ENCODE data around the gene NFYC.
A peak's percentile ranks its signal among the peaks of the same experiment; 100 is the strongest.

NFYC gene

GRCh38 chr1:40708750-40709099, 17.2 kb downstream of the NFYC start:
- peak overlapping the region; percentile 47 for H3K9ac ChIP-seq (ENCODE audit: low read depth, low read length)
- peak overlapping the region; percentile 42 for H3K27ac ChIP-seq (ENCODE audit: low read length)
- peaks cover 10% of the 10 kb centered on the region for H3K36me3 ChIP-seq (ENCODE audit: insufficient read depth, low read length)
- no peaks in the 10 kb centered on the region for H3K27me3 ChIP-seq (ENCODE audit: insufficient read depth, low read length, poor library complexity)
- H3K4me1 ChIP-seq (ENCODE audit: insufficient read depth, low read length), result peaks cover 31% of the 10 kb centered on the region
- H3K4me3 ChIP-seq (ENCODE audit: low read depth in 1 of 2, low read length in 2 of 2), result peak overlapping the region in 1 of 2 experiments; percentile 52; a peak in 3 of 4 replicates
- ATAC-seq (ENCODE audit: insufficient read depth, low read depth) (peak; percentile 70), DNase-seq (no peak)
- H4K20me1 ChIP-seq (ENCODE audit: insufficient read depth, low read length), result peaks cover 32% of the 10 kb centered on the region; the same call in 1 of the 2 replicates
- no peaks in the 10 kb centered on the region for H3K9me3 ChIP-seq (ENCODE audit: insufficient read depth, low read length, severe bottlenecking)
- TF ChIP-seq CTCF (IDR thresholded peaks at IDR 0.05; ENCODE audit: borderline replicate concordance, extremely low read depth, low read length, poor library complexity, severe bottlenecking), result no peak
- TF ChIP-seq EZH2 (IDR thresholded peaks at IDR 0.05; ENCODE audit: borderline replicate concordance, low read depth, low read length, severe bottlenecking), result no peak
- peak overlapping the region; percentile 46; the same call in 1 of the 2 replicates for H2AFZ ChIP-seq (ENCODE audit: low read depth, low read length)
- H3K4me2 ChIP-seq (ENCODE audit: insufficient read depth, low read length), result peak overlapping the region; percentile 57
- H3K79me2 ChIP-seq (ENCODE audit: insufficient read depth, low read length), result peaks cover 97% of the 10 kb centered on the region

- H3K36me3 ChIP-seq (ENCODE audit: insufficient read depth, low read length), result peaks cover 12% of the 10 kb centered on the region
- ATAC-seq (ENCODE audit: insufficient read depth, low read depth) (peak; percentile 98), DNase-seq (peak; percentile 80)
- peak overlapping the region; percentile 2 to 52; a peak in 3 of 4 replicates for H3K4me3 ChIP-seq (ENCODE audit: low read depth in 1 of 2, low read length in 2 of 2)
- H3K79me2 ChIP-seq (ENCODE audit: insufficient read depth, low read length), result peaks cover 97% of the 10 kb centered on the region
- peaks cover 31% of the 10 kb centered on the region; the same call in 1 of the 2 replicates for H4K20me1 ChIP-seq (ENCODE audit: insufficient read depth, low read length)
- H3K27me3 ChIP-seq (ENCODE audit: insufficient read depth, low read length, poor library complexity), result no peaks in the 10 kb centered on the region
- peak overlapping the region; percentile 42 for H3K27ac ChIP-seq (ENCODE audit: low read length)
- TF ChIP-seq EZH2 (IDR thresholded peaks at IDR 0.05; ENCODE audit: borderline replicate concordance, low read depth, low read length, severe bottlenecking) (no peak), CTCF (IDR thresholded peaks at IDR 0.05; ENCODE audit: borderline replicate concordance, extremely low read depth, low read length, poor library complexity, severe bottlenecking) (no peak)
- H3K9ac ChIP-seq (ENCODE audit: low read depth, low read length), result peak overlapping the region; percentile 47
- peak overlapping the region; percentile 57 for H3K4me2 ChIP-seq (ENCODE audit: insufficient read depth, low read length)
- H2AFZ ChIP-seq (ENCODE audit: low read depth, low read length), result peak overlapping the region; percentile 14; the same call in 1 of the 2 replicates
- H3K9me3 ChIP-seq (ENCODE audit: insufficient read depth, low read length, severe bottlenecking), result no peaks in the 10 kb centered on the region
- H3K4me1 ChIP-seq (ENCODE audit: insufficient read depth, low read length), result peaks cover 31% of the 10 kb centered on the region
Measured at GRCh38 chr1:40709100-40709801, 17.7 kb downstream of the NFYC start.

- peaks cover 12% of the 10 kb centered on the region for H3K36me3 ChIP-seq (ENCODE audit: insufficient read depth, low read length)
- peaks cover 95% of the 10 kb centered on the region for H3K79me2 ChIP-seq (ENCODE audit: insufficient read depth, low read length)
- no peaks in the 10 kb centered on the region for H3K27me3 ChIP-seq (ENCODE audit: insufficient read depth, low read length, poor library complexity)
- peak overlapping the region; percentile 57 for H3K4me2 ChIP-seq (ENCODE audit: insufficient read depth, low read length)
- DNase-seq (no peak), ATAC-seq (ENCODE audit: insufficient read depth, low read depth) (no peak)
- peak overlapping the region; percentile 47 for H3K9ac ChIP-seq (ENCODE audit: low read depth, low read length)
- peaks cover 31% of the 10 kb centered on the region for H3K4me1 ChIP-seq (ENCODE audit: insufficient read depth, low read length)
- H3K27ac ChIP-seq (ENCODE audit: low read length), result peak overlapping the region; percentile 42; the same call in 1 of the 2 replicates
- peaks cover 26% of the 10 kb centered on the region; the same call in 1 of the 2 replicates for H4K20me1 ChIP-seq (ENCODE audit: insufficient read depth, low read length)
- no peak overlapping the region for H2AFZ ChIP-seq (ENCODE audit: low read depth, low read length)
- H3K4me3 ChIP-seq (ENCODE audit: low read depth in 1 of 2, low read length in 2 of 2), result peak overlapping the region; percentile 2 to 52; a peak in 3 of 4 replicates
- no peaks in the 10 kb centered on the region for H3K9me3 ChIP-seq (ENCODE audit: insufficient read depth, low read length, severe bottlenecking)
- no peak for TF ChIP-seq EZH2 (IDR thresholded peaks at IDR 0.05; ENCODE audit: borderline replicate concordance, low read depth, low read length, severe bottlenecking)
- TF ChIP-seq CTCF (IDR thresholded peaks at IDR 0.05; ENCODE audit: borderline replicate concordance, extremely low read depth, low read length, poor library complexity, severe bottlenecking), result no peak
Measured at GRCh38 chr1:40709802-40710278, 18.3 kb downstream of the NFYC start.

Data from DND-41 (cell line).